Neutrophil (primary cell): ENCODE data around the gene EPB41L4B.

Experiments
- H3K27ac ChIP-seq: fragments of 200-600 bp; sonication (generic); 2 replicates; pipeline ENCODE4 v1.5.1; 2016; ENCODE audit warnings: mild to moderate bottlenecking, moderate library complexity
- H3K27me3 ChIP-seq: fragments of 200-600 bp; sonication (generic); 2 replicates; pipeline ENCODE4 v1.6.0; 2016; ENCODE audit warnings: mild to moderate bottlenecking
- H3K36me3 ChIP-seq: fragments of 200-600 bp; sonication (generic); 2 replicates; pipeline ENCODE4 v1.5.1; 2017
- H3K4me1 ChIP-seq, 2 experiments: fragments of 200-600 bp in 1 of 2; sonication (generic) in 1 of 2; 1 replicate in 1 of 2; 2 replicates in 1 of 2; pipeline versions ENCODE4 v1.5.1 to v1.6.1; 2013 to 2016; ENCODE audit warnings: low read depth in 1 of 2, low read length in 1 of 2, mild to moderate bottlenecking in 1 of 2, moderate library complexity in 1 of 2; ENCODE audit not compliant: control insufficient read depth in 1 of 2, insufficient read depth in 1 of 2
- H3K4me3 ChIP-seq, 2 experiments: fragments of 200-600 bp in 1 of 2; sonication (generic) in 1 of 2; 1 replicate in 1 of 2; 2 replicates in 1 of 2; pipeline ENCODE4 v1.5.1; 2013 to 2016; ENCODE audit warnings: low read depth in 1 of 2, low read length in 1 of 2, mild to moderate bottlenecking in 1 of 2, moderate library complexity in 1 of 2
- H3K9me3 ChIP-seq: fragments of 200-600 bp; sonication (generic); 2 replicates; pipeline ENCODE4 v1.5.1; 2016
- TF ChIP-seq, protein P1 (sequence below): fragments of 200-600 bp; sonication (generic); IDR thresholded peaks from 2 replicates; pipeline ENCODE4 v1.5.1; 2016; ENCODE audit warnings: antibody characterized with exemption

EPB41L4B gene

DNA sequence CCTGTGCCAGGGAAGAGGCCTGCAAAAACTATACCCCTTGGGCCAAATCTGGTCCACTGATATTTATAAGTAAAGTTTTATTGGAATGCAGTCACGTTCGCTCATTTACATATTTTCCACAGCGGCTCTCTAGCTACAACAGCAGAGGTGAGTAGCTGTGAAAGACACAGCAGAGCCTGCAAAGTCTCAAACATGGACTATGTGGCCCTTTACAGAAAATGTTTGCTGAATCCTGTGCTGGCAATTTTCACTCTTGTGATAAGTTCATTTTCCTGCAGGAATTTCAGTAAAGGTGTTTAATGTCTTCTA, 70.1 kb downstream of the EPB41L4B start:
- H3K4me1 ChIP-seq: no peaks in the 10 kb centered on the region
- H3K9me3 ChIP-seq: no peaks in the 10 kb centered on the region
- TF ChIP-seq, protein P1, sequence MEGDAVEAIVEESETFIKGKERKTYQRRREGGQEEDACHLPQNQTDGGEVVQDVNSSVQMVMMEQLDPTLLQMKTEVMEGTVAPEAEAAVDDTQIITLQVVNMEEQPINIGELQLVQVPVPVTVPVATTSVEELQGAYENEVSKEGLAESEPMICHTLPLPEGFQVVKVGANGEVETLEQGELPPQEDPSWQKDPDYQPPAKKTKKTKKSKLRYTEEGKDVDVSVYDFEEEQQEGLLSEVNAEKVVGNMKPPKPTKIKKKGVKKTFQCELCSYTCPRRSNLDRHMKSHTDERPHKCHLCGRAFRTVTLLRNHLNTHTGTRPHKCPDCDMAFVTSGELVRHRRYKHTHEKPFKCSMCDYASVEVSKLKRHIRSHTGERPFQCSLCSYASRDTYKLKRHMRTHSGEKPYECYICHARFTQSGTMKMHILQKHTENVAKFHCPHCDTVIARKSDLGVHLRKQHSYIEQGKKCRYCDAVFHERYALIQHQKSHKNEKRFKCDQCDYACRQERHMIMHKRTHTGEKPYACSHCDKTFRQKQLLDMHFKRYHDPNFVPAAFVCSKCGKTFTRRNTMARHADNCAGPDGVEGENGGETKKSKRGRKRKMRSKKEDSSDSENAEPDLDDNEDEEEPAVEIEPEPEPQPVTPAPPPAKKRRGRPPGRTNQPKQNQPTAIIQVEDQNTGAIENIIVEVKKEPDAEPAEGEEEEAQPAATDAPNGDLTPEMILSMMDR: no peak
- H3K27me3 ChIP-seq: peaks cover 24% of the 10 kb centered on the region
- H3K27ac ChIP-seq: no peak overlapping the region
- H3K4me3 ChIP-seq: no peak overlapping the region
- H3K36me3 ChIP-seq: no peaks in the 10 kb centered on the region

GRCh38 chr9:109250311-109250741, 70.5 kb downstream of the EPB41L4B start:
- peaks cover 28% of the 10 kb centered on the region for H3K27me3 ChIP-seq
- no peak overlapping the region for H3K27ac ChIP-seq
- H3K9me3 ChIP-seq: no peaks in the 10 kb centered on the region
- H3K4me3 ChIP-seq: no peak overlapping the region
- TF ChIP-seq, protein P1: no peak
- no peaks in the 10 kb centered on the region for H3K36me3 ChIP-seq
- H3K4me1 ChIP-seq: no peaks in the 10 kb centered on the region

GRCh38 chr9:109249615-109250014, 71.2 kb downstream of the EPB41L4B start:
- H3K9me3 ChIP-seq: no peaks in the 10 kb centered on the region
- no peaks in the 10 kb centered on the region for H3K4me1 ChIP-seq
- no peaks in the 10 kb centered on the region for H3K36me3 ChIP-seq
- TF ChIP-seq, protein P1: no peak
- H3K27ac ChIP-seq: no peak overlapping the region
- H3K27me3 ChIP-seq: peaks cover 34% of the 10 kb centered on the region
- H3K4me3 ChIP-seq: no peak overlapping the region

GRCh38 chr9:109248133-109248581, 72.7 kb downstream of the EPB41L4B start:
- no peaks in the 10 kb centered on the region for H3K4me1 ChIP-seq
- H3K27me3 ChIP-seq: peaks cover 45% of the 10 kb centered on the region
- H3K4me3 ChIP-seq: no peak overlapping the region
- no peak overlapping the region for H3K27ac ChIP-seq
- TF ChIP-seq, protein P1: no peak
- H3K9me3 ChIP-seq: no peaks in the 10 kb centered on the region
- no peaks in the 10 kb centered on the region for H3K36me3 ChIP-seq

DNA sequence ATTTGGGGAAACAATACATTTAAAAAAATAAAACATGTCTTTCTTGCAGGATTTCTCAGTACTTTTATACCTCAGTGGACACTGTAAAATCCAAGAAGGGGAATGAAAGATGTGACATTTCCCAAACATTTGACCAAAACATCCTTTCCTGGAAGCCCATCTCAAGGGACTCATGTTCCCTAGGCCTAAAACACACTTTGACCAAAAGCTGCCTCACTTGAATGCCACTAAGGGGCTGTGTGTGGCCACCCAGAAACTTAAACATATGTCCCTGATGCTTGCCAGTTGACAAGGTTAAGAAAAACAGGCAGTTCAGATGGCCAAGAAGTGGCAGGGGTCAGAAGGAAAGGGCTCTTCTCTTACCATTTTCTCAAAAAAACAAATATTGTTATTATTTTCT, 73.6 kb downstream of the EPB41L4B start:
- Histone ChIP-seq H3K4me1 (no peaks in the 10 kb centered on the region), H3K27me3 (peaks cover 52% of the 10 kb centered on the region), H3K27ac (no peak overlapping the region), H3K4me3 (no peak overlapping the region), H3K36me3 (no peaks in the 10 kb centered on the region), H3K9me3 (no peaks in the 10 kb centered on the region)
- TF ChIP-seq, protein P1: no peak

DNA sequence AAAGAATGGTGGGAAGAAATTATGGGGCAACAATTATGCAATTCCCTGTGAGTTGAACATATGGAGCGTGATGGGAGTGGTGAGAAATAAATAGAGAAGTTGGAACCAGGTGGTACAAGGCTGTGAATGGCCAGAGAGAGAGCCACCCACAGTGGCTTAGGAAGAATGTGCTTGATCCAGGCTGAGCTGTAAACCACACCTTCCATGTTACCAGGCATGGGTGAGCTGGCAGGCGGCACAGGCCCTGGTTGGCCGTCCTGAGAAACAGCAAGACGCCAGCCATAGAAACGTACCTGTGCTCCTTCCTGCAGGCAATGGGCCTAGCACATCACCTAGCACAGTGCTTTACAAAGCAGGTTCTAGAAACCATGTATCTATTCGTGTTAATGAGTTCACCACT, 74.3 kb downstream of the EPB41L4B start:
- no peaks in the 10 kb centered on the region for H3K4me1 ChIP-seq
- H3K9me3 ChIP-seq: no peaks in the 10 kb centered on the region
- H3K27me3 ChIP-seq: peaks cover 57% of the 10 kb centered on the region
- no peak overlapping the region for H3K4me3 ChIP-seq
- H3K27ac ChIP-seq: no peak overlapping the region
- TF ChIP-seq, protein P1: no peak
- no peaks in the 10 kb centered on the region for H3K36me3 ChIP-seq
